Activated naive CD4-positive, alpha-beta T cell treated with anti-CD3 and anti-CD28 coated beads for 36 hours (primary cell): ENCODE results near the gene CCSER2. TPM values are rescaled to one million over a fixed set of nuclear protein-coding genes. Genes with fewer than 3 reads are reported as not detected.
A peak's percentile ranks its signal among the peaks of the same experiment; 100 is the strongest.

Source experiments
- CTCF ChIA-PET: fragments of 350-600 bp; sonication (Branson Sonifier 250); formaldehyde crosslinking; loops from one replicate; lab custom pipeline; 2021; ENCODE audit warnings: antibody characterized with exemption; lab: Charles Lee
- DNase-seq: peaks from one replicate; pipeline ENCODE4 v3.0.0-alpha.2; 2020
- H3K27ac Mint-ChIP-seq: one replicate; pipeline ENCODE4 v1.8.0; 2021; ENCODE audit warnings: mild to moderate bottlenecking, mixed read lengths
- H3K27me3 Mint-ChIP-seq: one replicate; pipeline ENCODE4 v1.8.0; 2021; ENCODE audit warnings: low read depth, mixed read lengths
- H3K36me3 Mint-ChIP-seq: one replicate; pipeline ENCODE4 v1.8.0; 2021; ENCODE audit warnings: low read depth, mixed read lengths
- H3K4me1 Mint-ChIP-seq: one replicate; pipeline ENCODE4 v1.8.0; 2021; ENCODE audit warnings: low read depth, mixed read lengths
- H3K4me3 Mint-ChIP-seq: one replicate; pipeline ENCODE4 v1.8.0; 2021; ENCODE audit warnings: mild to moderate bottlenecking, moderate library complexity, mixed read lengths
- H3K9me3 Mint-ChIP-seq: one replicate; pipeline ENCODE4 v1.8.0; 2021; ENCODE audit warnings: mixed read lengths
- intact Hi-C: fragments of 100-400 bp; cut with micrococcal nuclease; formaldehyde crosslinking; loops from one replicate; pipeline ENCODE4 v1.15.1; 2023
- total RNA-seq, 2 experiments: library from RNA; stranded (reverse); gene quantifications; one replicate each; pipeline ENCODE4 v1.2.3, GENCODE V29; 2021

The CCSER2 gene
- total RNA-seq, 2 experiments from 2014 or later = 78.0 to 81.8 TPM

GRCh38 chr10:84294766-84295447 lies 33.5 kb upstream of the CCSER2 start:
- Mint-ChIP-seq H3K36me3 (no peaks in the 10 kb centered on the region), H3K27me3 (peaks cover 3% of the 10 kb centered on the region), H3K9me3 (no peaks in the 10 kb centered on the region), H3K4me3 (no peak overlapping the region), H3K27ac (no peak overlapping the region), H3K4me1 (peaks cover 21% of the 10 kb centered on the region)
- intact Hi-C loops = loop anchor here (1.0 kb wide), 2 partner anchors 13 to 28 kb away; no protein-coding TSS in a partner anchor
- peak; percentile 27 for DNase-seq
- CTCF ChIA-PET = interaction anchor here (0.6 kb wide), 1 partner anchor 9 kb away, joined by 3 read pairs; no protein-coding TSS in a partner anchor

- no peak for DNase-seq
- H3K4me3 Mint-ChIP-seq = no peak overlapping the region
- CTCF ChIA-PET = interaction anchor here (1.0 kb wide), 1 partner anchor 56 kb away, joined by 3 read pairs; no protein-coding TSS in a partner anchor
- intact Hi-C loops = no loop called here
- peaks cover 3% of the 10 kb centered on the region for H3K27me3 Mint-ChIP-seq
- H3K36me3 Mint-ChIP-seq = no peaks in the 10 kb centered on the region
- peaks cover 21% of the 10 kb centered on the region for H3K4me1 Mint-ChIP-seq
- H3K27ac Mint-ChIP-seq = no peak overlapping the region
- H3K9me3 Mint-ChIP-seq = no peaks in the 10 kb centered on the region
Measured at GRCh38 chr10:84296091-84296981, 32.1 kb upstream of the CCSER2 start.

- Mint-ChIP-seq H3K27ac (no peak overlapping the region), H3K27me3 (peaks cover 3% of the 10 kb centered on the region), H3K4me1 (peaks cover 21% of the 10 kb centered on the region), H3K9me3 (no peaks in the 10 kb centered on the region), H3K36me3 (no peaks in the 10 kb centered on the region), H3K4me3 (no peak overlapping the region)
- intact Hi-C loops = no loop called here
- CTCF ChIA-PET = no interaction called here
- DNase-seq = no peak
Measured at GRCh38 chr10:84298057-84298456, 30.3 kb upstream of the CCSER2 start.

GRCh38 chr10:84302223-84302622 lies 26.2 kb upstream of the CCSER2 start:
- H3K27me3 Mint-ChIP-seq = peaks cover 4% of the 10 kb centered on the region
- DNase-seq = no peak
- no peaks in the 10 kb centered on the region for H3K36me3 Mint-ChIP-seq
- peaks cover 2% of the 10 kb centered on the region for H3K9me3 Mint-ChIP-seq
- peaks cover 15% of the 10 kb centered on the region for H3K4me1 Mint-ChIP-seq
- intact Hi-C loops = no loop called here
- H3K4me3 Mint-ChIP-seq = no peak overlapping the region
- no peak overlapping the region for H3K27ac Mint-ChIP-seq
- CTCF ChIA-PET = interaction anchor here (0.6 to 1.2 kb wide), 3 partner anchors 50 to 236 kb away, joined by 3 to 7 read pairs (median 4); no protein-coding TSS in a partner anchor

- Mint-ChIP-seq H3K4me1 (peaks cover 45% of the 10 kb centered on the region), H3K9me3 (peaks cover 2% of the 10 kb centered on the region), H3K27ac (peak overlapping the region; percentile 95), H3K36me3 (no peaks in the 10 kb centered on the region), H3K27me3 (peaks cover 1% of the 10 kb centered on the region), H3K4me3 (peak overlapping the region; percentile 48)
- intact Hi-C loops = loop anchor here (1.0 kb wide), 1 partner anchor 168 kb away; the partner anchor contains the start of gene GHITM
- DNase-seq = no peak
- CTCF ChIA-PET = no interaction called here
Measured at GRCh38 chr10:84306751-84307384, 21.5 kb upstream of the CCSER2 start.

- H3K27ac Mint-ChIP-seq = peak overlapping the region; percentile 87
- peaks cover 1% of the 10 kb centered on the region for H3K27me3 Mint-ChIP-seq
- CTCF ChIA-PET = interaction anchor here (0.6 to 3.2 kb wide), 7 partner anchors 9 to 231 kb away, joined by 3 to 17 read pairs (median 4); partner anchors contain the start of gene CCSER2
- H3K9me3 Mint-ChIP-seq = peaks cover 2% of the 10 kb centered on the region
- H3K4me1 Mint-ChIP-seq = peaks cover 45% of the 10 kb centered on the region
- no peak for DNase-seq
- no peak overlapping the region for H3K4me3 Mint-ChIP-seq
- H3K36me3 Mint-ChIP-seq = no peaks in the 10 kb centered on the region
- intact Hi-C loops = loop anchor here (1.0 kb wide), 4 partner anchors 14 to 229 kb away; no protein-coding TSS in a partner anchor
Measured at GRCh38 chr10:84308021-84308420, 20.4 kb upstream of the CCSER2 start.

- DNase-seq = peak; percentile 85
- CTCF ChIA-PET = interaction anchor here (0.5 to 3.2 kb wide), 8 partner anchors 9 to 1518 kb away, joined by 3 to 17 read pairs (median 4); partner anchors contain the start of gene CCSER2
- intact Hi-C loops = loop anchor here (1.0 kb wide), 6 partner anchors 9 to 229 kb away; no protein-coding TSS in a partner anchor
- Mint-ChIP-seq H3K4me1 (peaks cover 45% of the 10 kb centered on the region), H3K27me3 (peaks cover 1% of the 10 kb centered on the region), H3K9me3 (peaks cover 2% of the 10 kb centered on the region), H3K36me3 (no peaks in the 10 kb centered on the region), H3K4me3 (peak overlapping the region; percentile 42), H3K27ac (peak overlapping the region; percentile 93)
Measured at GRCh38 chr10:84308481-84309304, 19.7 kb upstream of the CCSER2 start.

GRCh38 chr10:84310470-84310869 lies 17.9 kb upstream of the CCSER2 start:
- Mint-ChIP-seq H3K36me3 (no peaks in the 10 kb centered on the region), H3K27me3 (no peaks in the 10 kb centered on the region), H3K27ac (no peak overlapping the region), H3K4me3 (no peak overlapping the region), H3K9me3 (peaks cover 2% of the 10 kb centered on the region), H3K4me1 (peaks cover 55% of the 10 kb centered on the region)
- CTCF ChIA-PET = interaction anchor here (0.9 to 3.2 kb wide), 6 partner anchors 11 to 227 kb away, joined by 3 to 17 read pairs (median 3); no protein-coding TSS in a partner anchor
- DNase-seq = no peak
- intact Hi-C loops = no loop called here

GRCh38 chr10:84311576-84311975 lies 16.8 kb upstream of the CCSER2 start:
- Mint-ChIP-seq H3K9me3 (no peaks in the 10 kb centered on the region), H3K4me1 (peaks cover 49% of the 10 kb centered on the region), H3K36me3 (no peaks in the 10 kb centered on the region), H3K4me3 (no peak overlapping the region), H3K27ac (no peak overlapping the region), H3K27me3 (no peaks in the 10 kb centered on the region)
- no peak for DNase-seq
- intact Hi-C loops = no loop called here
- CTCF ChIA-PET = interaction anchor here (0.9 to 1.6 kb wide), 3 partner anchors 39 to 226 kb away, joined by 3 read pairs; no protein-coding TSS in a partner anchor

GRCh38 chr10:84312816-84313215 lies 15.6 kb upstream of the CCSER2 start:
- CTCF ChIA-PET = no interaction called here
- no peaks in the 10 kb centered on the region for H3K9me3 Mint-ChIP-seq
- DNase-seq = no peak
- no peak overlapping the region for H3K27ac Mint-ChIP-seq
- H3K4me3 Mint-ChIP-seq = no peak overlapping the region
- intact Hi-C loops = no loop called here
- peaks cover 46% of the 10 kb centered on the region for H3K4me1 Mint-ChIP-seq
- no peaks in the 10 kb centered on the region for H3K27me3 Mint-ChIP-seq
- no peaks in the 10 kb centered on the region for H3K36me3 Mint-ChIP-seq

GRCh38 chr10:84314275-84314674 lies 14.1 kb upstream of the CCSER2 start:
- Mint-ChIP-seq H3K36me3 (no peaks in the 10 kb centered on the region), H3K4me1 (peaks cover 33% of the 10 kb centered on the region), H3K27me3 (no peaks in the 10 kb centered on the region), H3K9me3 (no peaks in the 10 kb centered on the region), H3K27ac (no peak overlapping the region), H3K4me3 (no peak overlapping the region)
- CTCF ChIA-PET = no interaction called here
- intact Hi-C loops = no loop called here
- DNase-seq = no peak
